MCF 10A (cell line): ENCODE data around the gene TBX10. TPM values are rescaled to one million over a fixed set of nuclear protein-coding genes. Genes with fewer than 3 reads are reported as not detected.
A peak's percentile ranks its signal among the peaks of the same experiment; 100 is the strongest.

Source experiments
- BruUV-seq: library from RNA; stranded (reverse); fragments of 400-500 nt; replicated peaks from 2 replicates; lab custom pipeline; 2021; lab: Mats Ljungman, UMichigan
- CTCF ChIA-PET: fragments of 300-600 bp; sonication (Branson Sonifier 250); formaldehyde crosslinking; extraction: SDS; loops from one replicate; lab custom pipeline; 2021; ENCODE audit warnings: antibody characterized with exemption, inconsistent platforms; lab: Yijun Ruan, JAX
- POLR2A ChIA-PET: fragments of 300-600, 350-650 bp; sonication (Branson Sonifier 250); formaldehyde crosslinking; extraction: SDS; loops from one replicate; lab custom pipeline; 2020; ENCODE audit warnings: antibody characterized with exemption, inconsistent platforms; lab: Yijun Ruan, JAX
- DNase-seq: peaks from one replicate; pipeline ENCODE4 v3.0.0-alpha.2; 2018; ENCODE audit not compliant: unreplicated experiment
- H3K27ac Mint-ChIP-seq: one replicate; pipeline ENCODE4 v1.8.0; 2022; ENCODE audit warnings: mild to moderate bottlenecking, low read depth, mixed read lengths; ENCODE audit not compliant: unreplicated experiment
- H3K27me3 Mint-ChIP-seq: one replicate; pipeline ENCODE4 v1.8.0; 2022; ENCODE audit warnings: mixed read lengths; ENCODE audit not compliant: insufficient read depth, unreplicated experiment
- H3K36me3 Mint-ChIP-seq: one replicate; pipeline ENCODE4 v1.8.0; 2022; ENCODE audit warnings: mild to moderate bottlenecking, moderate library complexity, mixed read lengths; ENCODE audit not compliant: insufficient read depth, unreplicated experiment
- H3K4me1 Mint-ChIP-seq: one replicate; pipeline ENCODE4 v1.8.0; 2022; ENCODE audit warnings: mixed read lengths; ENCODE audit not compliant: insufficient read depth, unreplicated experiment
- H3K4me3 Mint-ChIP-seq: one replicate; pipeline ENCODE4 v1.8.0; 2022; ENCODE audit warnings: mild to moderate bottlenecking, moderate library complexity, mixed read lengths; ENCODE audit not compliant: unreplicated experiment
- H3K9me3 Mint-ChIP-seq: one replicate; pipeline ENCODE4 v1.8.0; 2022; ENCODE audit warnings: mixed read lengths; ENCODE audit not compliant: unreplicated experiment
- intact Hi-C: fragments of 100-400 bp; cut with micrococcal nuclease; formaldehyde crosslinking; loops from 2 replicates; pipeline ENCODE4 v1.14.1; 2022
- total RNA-seq: library from RNA; stranded (reverse); gene quantifications from 2 replicates; pipeline ENCODE4 v1.2.3, GENCODE V29; 2022
- TF ChIP-seq, protein P1 (sequence below): fragments of 200-600 bp; IDR thresholded peaks from one replicate; pipeline ENCODE4 v1.8.0; 2022; ENCODE audit warnings: antibody characterized with exemption, mild to moderate bottlenecking; ENCODE audit not compliant: unreplicated experiment

Gene TBX10
- total RNA-seq, 1 experiment from 2014 or later: not detected

- H3K4me1 Mint-ChIP-seq: peaks cover 29% of the 10 kb centered on the region
- BruUV-seq: no TSS peak
- intact Hi-C loops: no loop called here
- H3K27ac Mint-ChIP-seq: no peak overlapping the region
- H3K36me3 Mint-ChIP-seq: peaks cover 62% of the 10 kb centered on the region
- H3K9me3 Mint-ChIP-seq: no peaks in the 10 kb centered on the region
- H3K4me3 Mint-ChIP-seq: no peak overlapping the region
- ChIA-PET POLR2A (no interaction called here), CTCF (no interaction called here)
- TF ChIP-seq, protein P1, sequence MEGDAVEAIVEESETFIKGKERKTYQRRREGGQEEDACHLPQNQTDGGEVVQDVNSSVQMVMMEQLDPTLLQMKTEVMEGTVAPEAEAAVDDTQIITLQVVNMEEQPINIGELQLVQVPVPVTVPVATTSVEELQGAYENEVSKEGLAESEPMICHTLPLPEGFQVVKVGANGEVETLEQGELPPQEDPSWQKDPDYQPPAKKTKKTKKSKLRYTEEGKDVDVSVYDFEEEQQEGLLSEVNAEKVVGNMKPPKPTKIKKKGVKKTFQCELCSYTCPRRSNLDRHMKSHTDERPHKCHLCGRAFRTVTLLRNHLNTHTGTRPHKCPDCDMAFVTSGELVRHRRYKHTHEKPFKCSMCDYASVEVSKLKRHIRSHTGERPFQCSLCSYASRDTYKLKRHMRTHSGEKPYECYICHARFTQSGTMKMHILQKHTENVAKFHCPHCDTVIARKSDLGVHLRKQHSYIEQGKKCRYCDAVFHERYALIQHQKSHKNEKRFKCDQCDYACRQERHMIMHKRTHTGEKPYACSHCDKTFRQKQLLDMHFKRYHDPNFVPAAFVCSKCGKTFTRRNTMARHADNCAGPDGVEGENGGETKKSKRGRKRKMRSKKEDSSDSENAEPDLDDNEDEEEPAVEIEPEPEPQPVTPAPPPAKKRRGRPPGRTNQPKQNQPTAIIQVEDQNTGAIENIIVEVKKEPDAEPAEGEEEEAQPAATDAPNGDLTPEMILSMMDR: no peak
- no peaks in the 10 kb centered on the region for H3K27me3 Mint-ChIP-seq
- no peak for DNase-seq
Observed at GRCh38 chr11:67588136-67588503, 51.4 kb downstream of the TBX10 start.

DNA sequence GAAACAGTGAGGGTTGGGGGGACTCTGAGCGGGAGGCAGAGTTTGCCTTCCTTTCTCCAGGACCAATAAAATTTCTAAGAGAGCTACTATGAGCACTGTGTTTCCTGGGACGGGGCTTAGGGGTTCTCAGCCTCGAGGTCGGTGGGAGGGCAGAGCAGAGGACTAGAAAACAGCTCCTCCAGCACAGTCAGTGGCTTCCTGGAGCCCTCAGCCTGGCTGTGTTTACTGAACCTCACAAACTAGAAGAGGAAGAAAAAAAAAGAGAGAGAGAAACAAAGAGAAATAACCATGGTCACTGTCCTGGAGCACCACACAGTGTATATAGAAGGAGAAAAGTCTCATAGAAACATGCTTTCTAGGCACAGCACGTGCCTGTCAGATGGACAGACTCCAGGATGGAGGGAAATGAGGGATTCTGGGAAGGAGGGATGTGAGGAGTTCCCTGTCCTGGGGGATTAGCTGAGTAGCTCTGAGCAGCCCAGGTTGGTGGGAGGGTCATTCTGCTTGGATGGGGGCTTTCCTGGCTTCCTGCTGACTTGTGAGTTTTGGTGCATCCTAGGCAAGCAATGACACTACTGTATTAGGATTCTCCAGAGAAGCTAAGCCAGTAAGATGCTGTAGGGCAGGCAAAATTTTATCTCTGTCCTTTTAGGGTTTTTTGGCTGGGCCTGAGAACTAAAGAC, 52.9 kb downstream of the TBX10 start:
- peaks cover 70% of the 10 kb centered on the region for H3K36me3 Mint-ChIP-seq
- TF ChIP-seq, protein P1: no peak
- BruUV-seq: no TSS peak
- peak overlapping the region; percentile 34 for H3K27ac Mint-ChIP-seq
- H3K4me3 Mint-ChIP-seq: peak overlapping the region; percentile 84
- POLR2A ChIA-PET: interaction anchor here (1.3 to 1.5 kb wide), 2 partner anchors 8 to 22 kb away, joined by 3 to 4 read pairs; no protein-coding TSS in a partner anchor
- intact Hi-C loops: no loop called here
- H3K9me3 Mint-ChIP-seq: no peaks in the 10 kb centered on the region
- CTCF ChIA-PET: interaction anchor here (5.2 kb wide), 1 partner anchor 14 kb away, joined by 34 read pairs; no protein-coding TSS in a partner anchor
- H3K27me3 Mint-ChIP-seq: no peaks in the 10 kb centered on the region
- no peak for DNase-seq
- H3K4me1 Mint-ChIP-seq: peaks cover 38% of the 10 kb centered on the region

- Mint-ChIP-seq H3K36me3 (peaks cover 70% of the 10 kb centered on the region), H3K4me1 (peaks cover 38% of the 10 kb centered on the region), H3K27me3 (peaks cover under 1% of the 10 kb centered on the region), H3K27ac (peak overlapping the region; percentile 96), H3K4me3 (peak overlapping the region; percentile 84), H3K9me3 (no peaks in the 10 kb centered on the region)
- no TSS peak for BruUV-seq
- DNase-seq: no peak
- ChIA-PET POLR2A (interaction anchor here (0.6 to 4.4 kb wide), 4 partner anchors 8 to 28 kb away, joined by 3 to 70 read pairs (median 4); no protein-coding TSS in a partner anchor), CTCF (interaction anchor here (0.6 to 5.2 kb wide), 2 partner anchors 13 to 241 kb away, joined by 4 to 34 read pairs; no protein-coding TSS in a partner anchor)
- intact Hi-C loops: no loop called here
- TF ChIP-seq, protein P1: no peak
Observed at GRCh38 chr11:67585911-67586310, 53.7 kb downstream of the TBX10 start.
